ENCODE results near the gene NPS. TPM values are rescaled to one million over a fixed set of nuclear protein-coding genes. Genes with fewer than 3 reads are reported as not detected.

NPS gene
- total and polyA plus RNA-seq, 7 donors = not detected

- no peaks in the 10 kb centered on the region for H3K4me1 ChIP-seq
- H3K27me3 ChIP-seq (ENCODE audit: insufficient read depth in 3 of 3, low read length in 2 of 3) = no peaks in the 10 kb centered on the region
- 69 to 73% (median 71%) methylated on average over 8 of the region's 8 CpGs for WGBS, 3 donors
- DNase-seq (no peak), ATAC-seq (no peak)
- TF ChIP-seq, protein P1, sequence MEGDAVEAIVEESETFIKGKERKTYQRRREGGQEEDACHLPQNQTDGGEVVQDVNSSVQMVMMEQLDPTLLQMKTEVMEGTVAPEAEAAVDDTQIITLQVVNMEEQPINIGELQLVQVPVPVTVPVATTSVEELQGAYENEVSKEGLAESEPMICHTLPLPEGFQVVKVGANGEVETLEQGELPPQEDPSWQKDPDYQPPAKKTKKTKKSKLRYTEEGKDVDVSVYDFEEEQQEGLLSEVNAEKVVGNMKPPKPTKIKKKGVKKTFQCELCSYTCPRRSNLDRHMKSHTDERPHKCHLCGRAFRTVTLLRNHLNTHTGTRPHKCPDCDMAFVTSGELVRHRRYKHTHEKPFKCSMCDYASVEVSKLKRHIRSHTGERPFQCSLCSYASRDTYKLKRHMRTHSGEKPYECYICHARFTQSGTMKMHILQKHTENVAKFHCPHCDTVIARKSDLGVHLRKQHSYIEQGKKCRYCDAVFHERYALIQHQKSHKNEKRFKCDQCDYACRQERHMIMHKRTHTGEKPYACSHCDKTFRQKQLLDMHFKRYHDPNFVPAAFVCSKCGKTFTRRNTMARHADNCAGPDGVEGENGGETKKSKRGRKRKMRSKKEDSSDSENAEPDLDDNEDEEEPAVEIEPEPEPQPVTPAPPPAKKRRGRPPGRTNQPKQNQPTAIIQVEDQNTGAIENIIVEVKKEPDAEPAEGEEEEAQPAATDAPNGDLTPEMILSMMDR (IDR thresholded peaks at IDR 0.05) = no peak
- no peak overlapping the region for H3K27ac ChIP-seq
- intact Hi-C loops (cut with DNase I) = no loop called here
- no peaks in the 10 kb centered on the region for H3K36me3 ChIP-seq (ENCODE audit: insufficient read depth in 1 of 2, low read depth in 1 of 2)
- no peak overlapping the region for H3K4me3 ChIP-seq
- H3K9me3 ChIP-seq = peaks cover 4% of the 10 kb centered on the region
These were observed 28.5 kb downstream of the NPS start for GRCh38 chr10:127577376-127578258.

DNA sequence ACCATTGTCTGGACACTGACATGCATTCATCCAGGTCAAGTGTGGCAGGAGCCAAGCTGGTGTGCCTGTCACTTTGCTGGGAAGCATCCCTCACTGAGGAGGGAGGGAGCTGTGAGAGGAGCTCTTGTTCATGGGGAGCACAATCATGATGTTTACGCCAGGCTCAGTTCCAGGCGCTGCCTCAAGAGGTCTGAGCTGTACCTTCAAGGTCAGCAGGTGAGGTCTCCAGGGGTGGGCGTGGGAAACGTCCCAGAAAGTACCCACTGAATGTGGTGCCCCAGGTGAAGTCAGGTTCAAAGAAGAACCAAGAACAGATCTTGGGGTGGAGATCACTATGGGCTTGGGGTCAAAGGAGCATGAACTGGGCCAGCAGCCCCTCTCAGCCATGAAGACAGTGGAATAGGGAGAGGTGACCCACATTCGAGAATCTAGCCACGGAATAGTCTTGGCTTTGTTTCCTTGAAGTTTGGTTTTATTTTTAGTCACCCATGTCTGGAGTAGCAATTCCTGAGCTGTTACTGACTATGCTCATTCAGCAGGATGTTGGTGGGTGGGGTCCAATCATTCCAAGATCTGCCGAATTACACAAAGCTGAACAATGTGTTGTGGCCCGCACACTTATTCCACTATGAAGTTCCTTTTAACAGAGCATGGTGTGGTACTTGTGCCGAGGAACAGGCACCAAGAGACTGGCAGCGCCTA lies 29.3 kb downstream of the NPS start:
- no peak overlapping the region for H3K27ac ChIP-seq
- DNase-seq = no peak
- no peak for ATAC-seq

DNA sequence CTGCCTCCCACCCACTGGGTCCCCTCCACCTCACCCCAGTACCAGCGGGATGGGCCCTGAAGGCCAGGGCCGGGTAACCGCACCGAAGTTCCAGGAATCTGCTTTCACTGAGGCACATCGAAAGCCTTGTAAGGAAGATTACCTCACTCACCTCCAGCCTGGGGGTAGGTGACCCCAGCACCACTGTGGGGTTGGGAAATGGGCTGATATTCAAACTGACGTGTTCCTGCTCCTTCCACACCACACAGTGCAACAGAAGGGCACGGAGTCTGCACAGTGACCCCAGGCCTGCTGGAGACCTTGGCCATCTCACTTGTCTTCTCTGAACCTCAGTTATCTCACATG lies 29.8 kb downstream of the NPS start:
- Histone ChIP-seq H3K4me1 (no peaks in the 10 kb centered on the region), H3K27ac (no peak overlapping the region), H3K36me3 (ENCODE audit: insufficient read depth in 1 of 2, low read depth in 1 of 2) (no peaks in the 10 kb centered on the region), H3K27me3 (ENCODE audit: insufficient read depth in 3 of 3, low read length in 2 of 3) (no peaks in the 10 kb centered on the region), H3K9me3 (no peaks in the 10 kb centered on the region), H3K4me3 (no peak overlapping the region)
- intact Hi-C loops (cut with DNase I) = no loop called here
- 85 to 89% (median 86%) methylated on average over 7 of the region's 7 CpGs for WGBS, 3 donors
- TF ChIP-seq, protein P1 (IDR thresholded peaks at IDR 0.05) = no peak
- no peak for DNase-seq
- no peak for ATAC-seq

More for the DNA sequence above, 29.3 kb downstream of the NPS start:
- Histone ChIP-seq H3K9me3 (no peaks in the 10 kb centered on the region), H3K4me3 (no peak overlapping the region), H3K36me3 (ENCODE audit: insufficient read depth in 1 of 2, low read depth in 1 of 2) (no peaks in the 10 kb centered on the region), H3K27me3 (ENCODE audit: insufficient read depth in 3 of 3, low read length in 2 of 3) (no peaks in the 10 kb centered on the region), H3K4me1 (no peaks in the 10 kb centered on the region)
- intact Hi-C loops (cut with DNase I) = no loop called here
- TF ChIP-seq, protein P1 (IDR thresholded peaks at IDR 0.05) = no peak
- WGBS, 3 donors = 48 to 70% (median 66%) methylated on average over 10 of the region's 10 CpGs

GRCh38 chr10:127579640-127580039 lies 30.5 kb downstream of the NPS start:
- no peak for ATAC-seq
- no peaks in the 10 kb centered on the region for H3K36me3 ChIP-seq (ENCODE audit: insufficient read depth in 1 of 2, low read depth in 1 of 2)
- TF ChIP-seq, protein P1 (IDR thresholded peaks at IDR 0.05) = no peak
- no peak overlapping the region for H3K27ac ChIP-seq
- no peaks in the 10 kb centered on the region for H3K27me3 ChIP-seq (ENCODE audit: insufficient read depth in 3 of 3, low read length in 2 of 3)
- intact Hi-C loops (cut with DNase I) = no loop called here
- no peak for DNase-seq
- H3K4me1 ChIP-seq = no peaks in the 10 kb centered on the region
- no peak overlapping the region for H3K4me3 ChIP-seq
- WGBS, 3 donors = 46 to 64% (median 61%) methylated on average over 2 of the region's 2 CpGs
- H3K9me3 ChIP-seq = no peaks in the 10 kb centered on the region
